CD4-positive, alpha-beta T cell treated with Interferon gamma for 1 hour (primary cell): Measurements from ENCODE around the gene PIANP.

Experiments
- DNase-seq: peaks from one replicate; pipeline ENCODE4 v3.0.0-alpha.2; 2020

PIANP gene

GRCh38 chr12:6664902-6665301, 35.7 kb downstream of the PIANP start:
- DNase-seq: no peak

- peak; percentile 99 for DNase-seq
Observed at GRCh38 chr12:6662906-6663742, 37.5 kb downstream of the PIANP start, which contains the start of gene ING4. Gene ING4, minus strand, starts transcription at chr12:6663119. Its CDS starts 18 bp downstream, at chr12:6663101.

GRCh38 chr12:6662602-6662905, 38.1 kb downstream of the PIANP start:
- DNase-seq: no peak

GRCh38 chr12:6653987-6654386, 46.6 kb downstream of the PIANP start:
- DNase-seq: no peak

- DNase-seq: no peak
Observed at GRCh38 chr12:6653342-6653741, 47.3 kb downstream of the PIANP start.

GRCh38 chr12:6652391-6652790, 48.2 kb downstream of the PIANP start:
- no peak for DNase-seq

GRCh38 chr12:6650832-6651231, 49.8 kb downstream of the PIANP start:
- no peak for DNase-seq

GRCh38 chr12:6647083-6647604, 53.5 kb downstream of the PIANP start, which contains the start of gene ACRBP:
Gene ACRBP, minus strand, starts transcription at chr12:6647432. Its CDS starts 66 bp downstream, at chr12:6647366.
- peak; percentile 60 for DNase-seq

- no peak for DNase-seq
Observed at GRCh38 chr12:6646276-6647082, 54.1 kb downstream of the PIANP start.

- DNase-seq: no peak
Observed at GRCh38 chr12:6644903-6645302, 55.7 kb downstream of the PIANP start.

GRCh38 chr12:6644257-6644596, 56.4 kb downstream of the PIANP start:
- DNase-seq: peak; percentile 29
